ENCODE measurements around the gene RETREG1. TPM values are rescaled to one million over a fixed set of nuclear protein-coding genes. Genes with fewer than 3 reads are reported as not detected.
"Not testable (repeated sequence)": the region's sequence is repeated elsewhere in the genome, so short reads cannot be mapped to it uniquely, and the experiment has no call there.

Gene RETREG1
- total RNA-seq, 2 donors from 2014 or later: 0.50 to 0.81 TPM

DNA sequence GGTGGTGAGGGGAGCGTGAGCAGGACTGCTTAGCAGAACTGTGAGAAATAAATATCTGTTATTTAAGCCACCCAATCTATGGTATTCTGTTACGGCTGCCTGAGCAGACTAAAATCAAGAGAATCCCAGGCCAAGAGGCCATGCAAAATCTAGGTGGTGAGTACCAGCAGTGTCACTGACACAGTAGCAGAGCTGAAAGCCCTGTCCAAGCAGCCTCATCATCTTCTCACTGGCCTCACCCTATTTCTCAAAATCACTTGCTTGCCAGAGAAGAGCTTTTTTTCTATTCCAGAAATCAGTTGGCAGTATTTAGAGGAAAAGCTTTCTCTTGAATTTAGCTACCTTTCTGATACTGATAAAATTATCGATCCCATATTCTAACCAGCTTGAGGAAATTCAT, 68.0 kb downstream of the RETREG1 start:
- no peaks in the 10 kb centered on the region for H3K9me3 Mint-ChIP-seq
- H3K27ac Mint-ChIP-seq: no peak overlapping the region
- no peak for ATAC-seq

GRCh38 chr5:16548115-16548514, 68.7 kb downstream of the RETREG1 start:
- H3K36me3 Mint-ChIP-seq: no peaks in the 10 kb centered on the region
- no peaks in the 10 kb centered on the region for H3K4me1 Mint-ChIP-seq (ENCODE audit: low read depth in 2 of 2)
- no peak for ATAC-seq

More for the DNA sequence above, 68.0 kb downstream of the RETREG1 start:
- Mint-ChIP-seq H3K27me3 (peaks cover 0 to 2% of the 10 kb centered on the region in 2 donors), H3K4me3 (no peak overlapping the region), H3K4me1 (ENCODE audit: low read depth in 2 of 2) (no peaks in the 10 kb centered on the region), H3K36me3 (no peaks in the 10 kb centered on the region)
- DNase-seq (ENCODE audit: low spot score): no peak

DNA sequence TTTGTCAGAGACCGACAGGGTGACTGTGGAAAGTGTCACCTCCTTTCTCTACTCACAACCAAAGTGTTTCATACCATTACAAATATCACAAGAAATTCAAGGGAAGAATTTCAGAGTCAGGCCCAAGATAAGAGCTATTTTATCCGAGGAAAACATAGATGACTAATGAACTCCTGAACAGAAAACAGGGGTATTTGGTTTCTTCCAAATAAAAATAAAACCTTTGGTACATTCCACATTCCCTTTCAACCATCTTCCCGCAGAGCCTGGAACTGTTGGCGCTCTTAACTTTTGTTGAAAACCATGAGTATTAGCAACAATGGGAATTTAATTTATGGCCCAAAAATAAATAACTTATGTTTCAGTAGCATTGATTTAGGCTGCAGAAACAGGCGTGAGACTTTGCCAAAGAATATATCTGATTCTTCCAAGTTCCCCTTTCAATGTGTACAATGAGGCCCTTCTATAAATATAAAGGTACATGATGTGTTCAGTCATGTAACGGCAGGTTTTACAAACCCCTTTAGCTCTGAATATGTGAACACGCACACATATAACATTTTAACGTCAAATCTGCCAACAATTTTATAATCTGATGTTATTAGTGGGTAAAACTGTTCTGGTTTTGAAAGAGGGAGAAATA, 69.5 kb downstream of the RETREG1 start:
- Mint-ChIP-seq H3K36me3 (no peaks in the 10 kb centered on the region), H3K27me3 (peaks cover 0 to 2% of the 10 kb centered on the region in 2 donors), H3K27ac (no peak overlapping the region), H3K4me1 (ENCODE audit: low read depth in 2 of 2) (no peaks in the 10 kb centered on the region), H3K9me3 (no peaks in the 10 kb centered on the region), H3K4me3 (no peak overlapping the region)
- ATAC-seq: no peak
- DNase-seq (ENCODE audit: low spot score): no peak

More at GRCh38 chr5:16548115-16548514, 68.7 kb downstream of the RETREG1 start:
- peaks cover 0 to 2% of the 10 kb centered on the region in 2 donors for H3K27me3 Mint-ChIP-seq
- no peak overlapping the region for H3K27ac Mint-ChIP-seq
- no peaks in the 10 kb centered on the region for H3K9me3 Mint-ChIP-seq
- DNase-seq (ENCODE audit: low spot score): no peak
- no peak overlapping the region for H3K4me3 Mint-ChIP-seq

DNA sequence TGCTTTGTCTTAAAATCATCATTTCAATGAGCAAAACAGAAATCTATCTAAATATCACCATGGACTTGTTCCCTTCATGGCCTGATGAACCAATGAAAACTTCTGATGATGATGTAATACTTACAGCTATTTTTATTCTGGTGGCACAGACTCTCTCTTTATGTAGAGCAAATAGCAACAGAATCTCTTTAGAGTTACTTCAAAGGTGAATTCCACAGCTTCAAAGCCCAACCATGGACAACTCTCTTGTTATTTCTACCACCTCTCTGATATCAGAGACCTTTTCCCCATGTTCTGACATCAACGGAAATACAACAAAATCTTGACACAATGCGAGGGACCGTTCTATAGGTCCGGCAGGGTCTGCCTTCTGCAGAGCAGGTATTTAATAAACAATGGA, 70.1 kb downstream of the RETREG1 start:
- no peaks in the 10 kb centered on the region for H3K9me3 Mint-ChIP-seq
- H3K36me3 Mint-ChIP-seq: no peaks in the 10 kb centered on the region

GRCh38 chr5:16544607-16545374, 72.0 kb downstream of the RETREG1 start:
- Mint-ChIP-seq H3K27ac (no peak overlapping the region), H3K9me3 (no peaks in the 10 kb centered on the region), H3K4me3 (no peak overlapping the region), H3K4me1 (ENCODE audit: low read depth in 2 of 2) (no peaks in the 10 kb centered on the region), H3K36me3 (no peaks in the 10 kb centered on the region), H3K27me3 (no peaks in the 10 kb centered on the region)
- ATAC-seq: no peak
- no peak for DNase-seq (ENCODE audit: low spot score)

More for the DNA sequence above, 70.1 kb downstream of the RETREG1 start:
- Mint-ChIP-seq H3K27me3 (peaks cover 0 to 2% of the 10 kb centered on the region in 2 donors), H3K27ac (no peak overlapping the region), H3K4me3 (no peak overlapping the region), H3K4me1 (ENCODE audit: low read depth in 2 of 2) (no peaks in the 10 kb centered on the region)
- DNase-seq (ENCODE audit: low spot score): no peak
- ATAC-seq: no peak

DNA sequence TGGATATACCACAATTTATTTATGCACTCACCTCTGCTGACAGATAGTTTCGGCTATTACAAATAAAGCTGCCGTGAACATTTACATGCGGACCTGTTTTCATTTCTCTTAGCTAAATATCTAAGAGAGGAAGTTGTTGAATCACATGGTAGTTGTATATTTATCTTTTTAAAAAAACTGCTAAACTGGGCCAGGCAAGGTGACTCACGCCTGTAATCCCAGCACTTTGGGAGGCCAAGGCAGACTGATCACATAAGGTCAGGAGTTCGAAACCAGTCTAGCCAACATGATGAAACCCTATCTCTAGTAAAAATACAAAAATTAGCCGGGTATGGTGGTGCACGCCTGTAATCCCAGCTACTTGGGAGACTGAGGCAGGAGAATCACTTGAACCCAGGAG, 73.6 kb downstream of the RETREG1 start:
- H3K27ac Mint-ChIP-seq; ATAC-seq; H3K4me3 Mint-ChIP-seq; H3K27me3 Mint-ChIP-seq; H3K36me3 Mint-ChIP-seq; DNase-seq (ENCODE audit: low spot score); H3K9me3 Mint-ChIP-seq; H3K4me1 Mint-ChIP-seq (ENCODE audit: low read depth in 2 of 2): not testable (repeated sequence)

GRCh38 chr5:16542236-16542635, 74.6 kb downstream of the RETREG1 start:
- Mint-ChIP-seq H3K9me3 (no peaks in the 10 kb centered on the region), H3K27ac (no peak overlapping the region), H3K4me1 (ENCODE audit: low read depth in 2 of 2) (no peaks in the 10 kb centered on the region), H3K36me3 (no peaks in the 10 kb centered on the region), H3K4me3 (no peak overlapping the region), H3K27me3 (peaks cover 0 to 3% of the 10 kb centered on the region in 2 donors)
- DNase-seq (ENCODE audit: low spot score) (no peak), ATAC-seq (no peak)

DNA sequence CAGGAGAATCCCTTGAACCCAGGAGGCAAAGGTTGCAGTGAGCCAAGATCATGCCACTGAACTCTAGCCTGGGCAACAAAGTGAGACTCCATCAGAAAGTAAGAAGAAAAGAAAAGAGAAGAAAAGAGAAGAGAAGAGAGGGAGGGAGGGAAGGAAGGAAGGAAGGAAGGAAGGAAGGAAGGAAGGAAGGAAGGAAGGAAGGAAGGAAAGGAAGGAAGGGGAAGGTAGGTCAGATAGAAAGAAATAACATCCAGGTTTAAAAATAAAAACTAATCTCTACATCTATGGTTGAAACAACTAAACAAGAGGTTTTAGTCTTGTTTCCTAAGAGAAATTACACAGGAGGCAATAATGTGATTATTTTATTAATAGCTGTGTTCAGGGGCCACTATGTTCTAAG, 75.2 kb downstream of the RETREG1 start:
- H3K27me3 Mint-ChIP-seq; H3K9me3 Mint-ChIP-seq; H3K4me3 Mint-ChIP-seq; ATAC-seq; DNase-seq (ENCODE audit: low spot score); H3K27ac Mint-ChIP-seq; H3K4me1 Mint-ChIP-seq (ENCODE audit: low read depth in 2 of 2); H3K36me3 Mint-ChIP-seq: not testable (repeated sequence)

- Mint-ChIP-seq H3K27ac (no peak overlapping the region), H3K27me3 (peaks cover 0 to 3% of the 10 kb centered on the region in 2 donors), H3K4me3 (no peak overlapping the region), H3K9me3 (no peaks in the 10 kb centered on the region), H3K4me1 (ENCODE audit: low read depth in 2 of 2) (no peaks in the 10 kb centered on the region), H3K36me3 (no peaks in the 10 kb centered on the region)
- ATAC-seq (no peak), DNase-seq (ENCODE audit: low spot score) (no peak)
These were observed 76.4 kb downstream of the RETREG1 start for GRCh38 chr5:16540421-16540820.

DNA sequence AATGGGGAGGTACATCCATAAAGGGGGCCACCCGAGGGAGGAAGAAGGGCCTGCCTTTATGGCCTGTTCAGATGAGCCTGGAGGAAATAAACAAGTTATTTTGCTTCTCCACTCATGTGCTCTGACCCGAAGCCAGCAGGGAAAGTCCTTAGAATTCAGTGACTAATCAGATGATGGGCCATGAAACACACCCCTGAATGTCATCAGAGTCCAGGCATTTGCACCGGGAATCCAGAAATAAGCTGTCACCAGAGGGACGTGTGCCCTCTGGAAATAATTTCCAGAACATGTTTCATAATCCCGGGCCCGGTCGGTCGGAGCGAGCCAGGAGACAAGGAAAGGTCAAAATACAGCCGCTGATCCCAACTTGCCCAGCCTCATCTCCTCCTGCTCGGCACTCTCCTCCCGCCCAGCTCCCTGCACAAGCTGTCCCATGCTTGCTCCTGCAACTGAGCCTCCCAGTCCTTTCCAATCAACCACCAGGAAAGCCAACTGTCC, 77.6 kb downstream of the RETREG1 start:
- Mint-ChIP-seq H3K9me3 (no peaks in the 10 kb centered on the region), H3K27me3 (peaks cover 0 to 3% of the 10 kb centered on the region in 2 donors), H3K4me3 (no peak overlapping the region), H3K27ac (no peak overlapping the region), H3K36me3 (no peaks in the 10 kb centered on the region), H3K4me1 (ENCODE audit: low read depth in 2 of 2) (no peaks in the 10 kb centered on the region)
- ATAC-seq (no peak), DNase-seq (ENCODE audit: low spot score) (no peak)

DNA sequence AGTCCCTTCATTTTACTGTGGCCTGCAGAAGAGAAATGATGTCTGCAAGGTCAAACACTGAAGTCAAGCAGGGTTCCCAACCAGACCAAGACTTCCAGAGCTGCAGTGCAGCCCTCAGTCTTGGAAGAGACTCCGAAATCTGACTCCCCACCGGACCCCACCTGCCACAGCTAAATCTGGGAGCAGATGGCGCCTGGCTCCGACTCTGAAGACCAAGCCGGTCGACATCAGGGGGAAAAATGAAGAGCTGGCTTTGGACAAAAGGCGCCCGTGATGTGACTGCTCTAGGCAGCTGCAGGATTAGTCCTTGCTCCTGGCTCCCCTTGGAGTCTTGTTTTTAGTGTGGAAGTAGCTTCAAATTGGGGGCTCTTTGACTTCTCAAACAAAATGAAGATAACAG, 78.8 kb downstream of the RETREG1 start:
- no peak overlapping the region for H3K4me3 Mint-ChIP-seq
- no peaks in the 10 kb centered on the region for H3K9me3 Mint-ChIP-seq
- H3K4me1 Mint-ChIP-seq (ENCODE audit: low read depth in 2 of 2): no peaks in the 10 kb centered on the region
- no peaks in the 10 kb centered on the region for H3K36me3 Mint-ChIP-seq
- H3K27me3 Mint-ChIP-seq: peaks cover 0 to 3% of the 10 kb centered on the region in 2 donors
- no peak overlapping the region for H3K27ac Mint-ChIP-seq
- DNase-seq (ENCODE audit: low spot score) (no peak), ATAC-seq (no peak)

DNA sequence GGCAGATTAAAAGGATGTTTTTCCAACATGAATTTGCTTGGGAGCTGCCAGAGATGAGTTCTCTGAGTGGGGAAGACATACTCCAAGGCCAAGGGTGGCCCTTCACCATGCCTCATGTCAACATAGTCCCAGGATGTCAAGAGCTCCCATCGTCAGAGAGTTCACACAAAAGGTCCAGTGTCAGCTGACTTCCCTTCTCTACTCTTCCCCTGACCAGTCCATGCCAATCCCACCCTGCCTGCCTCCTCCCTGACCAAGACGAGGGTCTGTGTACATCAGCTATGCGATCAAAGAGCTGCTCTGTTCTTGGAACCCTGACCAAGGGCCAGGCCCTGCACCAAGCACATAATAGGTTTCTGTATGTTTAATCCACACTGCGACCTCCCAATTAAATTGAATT, 80.0 kb downstream of the RETREG1 start:
- Mint-ChIP-seq H3K4me3 (no peak overlapping the region), H3K36me3 (no peaks in the 10 kb centered on the region), H3K9me3 (no peaks in the 10 kb centered on the region), H3K27me3 (peaks cover 0 to 3% of the 10 kb centered on the region in 2 donors), H3K27ac (no peak overlapping the region), H3K4me1 (ENCODE audit: low read depth in 2 of 2) (no peaks in the 10 kb centered on the region)
- DNase-seq (ENCODE audit: low spot score) (no peak), ATAC-seq (no peak)

DNA sequence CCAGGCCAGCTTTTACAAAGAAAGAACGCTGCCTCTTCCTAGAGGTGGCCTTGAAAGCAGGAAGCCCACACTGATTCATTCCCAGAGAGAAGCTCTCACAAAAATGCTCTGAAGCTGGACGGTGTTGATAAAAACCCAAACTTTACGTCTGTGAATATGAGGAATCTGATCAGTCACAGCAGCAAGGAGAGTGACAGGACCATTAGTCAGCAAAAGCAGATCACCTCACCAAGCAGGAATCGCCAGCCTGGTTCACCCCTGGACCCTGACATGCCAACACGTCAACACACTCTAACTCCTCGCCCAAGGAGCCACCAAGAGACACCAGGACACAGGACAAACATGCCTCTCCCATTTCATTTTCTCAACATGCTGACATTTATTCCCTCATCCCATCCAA, 80.6 kb downstream of the RETREG1 start:
- Mint-ChIP-seq H3K36me3 (no peaks in the 10 kb centered on the region), H3K27ac (no peak overlapping the region), H3K4me1 (ENCODE audit: low read depth in 2 of 2) (no peaks in the 10 kb centered on the region), H3K9me3 (no peaks in the 10 kb centered on the region), H3K27me3 (peaks cover 0 to 3% of the 10 kb centered on the region in 2 donors), H3K4me3 (no peak overlapping the region)
- no peak for ATAC-seq
- no peak for DNase-seq (ENCODE audit: low spot score)

DNA sequence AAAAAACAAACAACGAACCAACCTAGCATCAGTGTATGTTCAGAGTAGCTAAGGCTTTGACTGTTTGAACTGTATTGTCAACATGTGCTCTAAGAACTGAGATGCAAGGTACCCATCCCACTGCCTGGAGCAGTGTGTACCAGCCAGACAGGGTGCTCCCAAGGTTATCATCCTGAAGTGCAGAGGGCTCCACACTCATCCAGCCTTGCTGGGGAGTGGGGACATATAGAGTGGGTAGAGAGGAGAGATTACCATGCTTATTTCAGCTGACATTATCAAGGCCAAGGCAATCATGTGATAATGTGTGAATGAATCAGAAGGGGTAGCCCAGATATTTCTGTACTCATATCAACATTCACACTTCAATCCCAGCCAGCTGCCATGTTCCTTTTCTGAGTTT, 82.5 kb downstream of the RETREG1 start:
- H3K27me3 Mint-ChIP-seq: peaks cover 0 to 2% of the 10 kb centered on the region in 2 donors
- H3K4me3 Mint-ChIP-seq: no peak overlapping the region
- no peaks in the 10 kb centered on the region for H3K9me3 Mint-ChIP-seq
- no peaks in the 10 kb centered on the region for H3K36me3 Mint-ChIP-seq
- DNase-seq (ENCODE audit: low spot score) (no peak), ATAC-seq (no peak)
- H3K27ac Mint-ChIP-seq: no peak overlapping the region
- no peaks in the 10 kb centered on the region for H3K4me1 Mint-ChIP-seq (ENCODE audit: low read depth in 2 of 2)
